Heart left ventricle (tissue), 13 donors: Measurements from ENCODE around the gene FAT2.

Experiments
- CTCF ChIP-seq, 12 donors: fragments of 200-600 bp; sonication (generic) in 4 of 12; IDR thresholded peaks; one replicate each; pipeline versions ENCODE4 v1.5.0 to v1.8.0; 2018 to 2022; ENCODE audit warnings: antibody characterized with exemption in 12 of 12, mild to moderate bottlenecking in 5 of 12
- POLR2A ChIP-seq, 2 donors: fragments of 450-650 bp; IDR thresholded peaks; one replicate each; pipeline ENCODE4 v1.6.1; 2017; ENCODE audit warnings: antibody characterized with exemption in 2 of 2, mild to moderate bottlenecking in 2 of 2, moderate library complexity in 2 of 2
- donor health status: ischemic (EF 13 %, LVEDD 7.1; RV severe dilation, severe dysfunction).
- donor health status: DM: no; HTN: yes; CAD: no.
- donor health status: DM: no; HTN: no; CAD: no.
- donor health status: ischemic (EF 25% LVEDD 6.9; RV normal size, moderate dysfunction).
- donor health status: ischemic (EF 25% LVEDD 5.7; RV mildly dilated, moderate dysfunction).
- donor health status: ischemic (EF 35%, LVEDD 5.7; RV mildly dilated, moderate dysfunction).
- donor health status: nonischemic (EF 11% LVEDD 7.7; RV severe dilation, severe dysfunction).
- donor health status: DM: yes; HTN: yes; CAD: no.
- donor health status: PGD.
- donor health status: ischemic (EF 29% LVEDD 5.4; RV normal size, mild dysfunction).
- donor health status: nonischemic (EF 23%, LVEDD 6.1; RV moderate dilation, normal function).

GRCh38 chr5:151587796-151588555 lies 3.2 kb downstream of the FAT2 start:
- no peak for TF ChIP-seq POLR2A (IDR thresholded peaks at IDR 0.05)
- TF ChIP-seq CTCF (IDR thresholded peaks at IDR 0.05) = no peak
